COLO829 (cell line): ENCODE data around the gene PABPC1L.
A peak's percentile ranks its signal among the peaks of the same experiment; 100 is the strongest.

ENCODE experiments used
- DNase-seq: peaks from one replicate; pipeline ENCODE4 v3.0.0; 2012; ENCODE audit warnings: low spot score

The PABPC1L gene

DNA sequence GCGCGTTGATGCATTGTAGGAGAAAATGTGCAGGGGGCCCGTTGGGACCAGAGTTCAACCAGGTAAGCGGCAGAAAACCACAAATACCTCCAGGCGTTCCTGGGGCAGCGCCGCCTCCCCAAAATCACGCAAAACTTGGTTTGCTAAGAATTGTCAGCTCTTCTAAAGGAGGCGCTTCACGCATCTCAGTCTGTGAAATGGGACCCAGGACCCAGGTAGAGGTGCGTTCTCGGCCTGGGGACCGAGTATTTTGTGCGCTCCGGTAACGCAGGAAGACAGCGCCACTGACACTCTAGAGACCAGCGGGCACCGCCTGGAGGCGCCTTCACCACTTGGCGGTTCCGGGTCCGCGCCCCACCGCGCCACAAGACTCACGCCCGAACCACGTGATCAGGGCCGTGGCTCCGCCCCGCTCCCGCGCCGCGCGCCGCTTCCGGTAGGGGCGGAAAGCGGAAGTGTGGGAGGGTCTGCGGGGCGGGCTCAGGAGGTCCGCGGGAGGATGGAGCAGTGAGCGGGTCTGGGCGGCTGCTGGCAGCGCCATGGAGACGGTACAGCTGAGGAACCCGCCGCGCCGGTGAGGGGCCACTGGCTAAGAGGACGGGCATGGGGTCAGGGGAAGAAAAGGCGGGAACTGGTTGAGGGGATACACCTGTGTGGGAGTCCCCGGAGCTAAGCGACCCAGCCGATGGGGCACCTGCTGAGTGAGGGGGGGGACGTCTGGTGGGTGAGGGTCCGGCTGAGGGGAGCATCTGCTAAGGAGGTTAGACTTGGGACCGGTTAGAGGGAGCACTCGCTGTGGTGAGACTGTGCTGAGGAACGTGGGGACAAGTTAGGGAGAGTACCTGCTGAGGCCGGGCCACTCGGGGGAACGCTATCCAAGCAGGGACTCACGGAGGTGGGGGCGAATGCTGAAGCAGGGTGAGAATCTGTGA, 56.4 kb downstream of the PABPC1L start, which contains the start of gene STK4:
Gene STK4 (plus strand): TSS at position 483 of the 932 bp plus-strand sequence. CDS start 57 bp downstream, at position 540.
- peak; percentile 87 for DNase-seq

GRCh38 chr20:44967207-44967807, 57.4 kb downstream of the PABPC1L start:
- DNase-seq = no peak

DNA sequence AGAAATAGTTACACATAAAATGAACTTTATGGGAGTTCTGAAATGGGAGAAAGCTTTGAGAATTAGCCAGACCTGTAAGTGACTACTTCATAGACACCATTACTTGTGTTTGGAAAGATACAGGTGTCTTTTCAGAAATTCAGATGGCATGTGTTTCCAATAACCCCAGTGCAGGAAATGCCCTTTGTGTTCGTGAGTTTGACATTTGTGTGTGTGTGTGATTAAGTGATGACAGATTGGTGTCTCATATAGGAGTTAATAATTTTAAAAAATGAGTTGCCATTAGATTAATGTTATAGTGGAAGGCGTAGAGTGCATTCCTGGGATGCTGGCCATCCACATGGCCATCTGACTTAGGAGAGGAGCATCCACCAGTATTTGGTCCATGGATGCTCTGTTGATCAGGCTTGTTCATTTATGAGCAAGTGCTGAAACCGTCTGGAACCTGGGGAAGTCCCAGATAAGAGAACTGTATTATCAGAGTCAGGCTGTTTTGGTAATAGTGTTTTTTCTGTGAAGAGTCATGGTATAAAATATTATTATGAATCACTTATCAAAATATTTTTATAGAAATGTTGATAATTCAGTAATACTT, 59.5 kb downstream of the PABPC1L start:
- DNase-seq = no peak

DNA sequence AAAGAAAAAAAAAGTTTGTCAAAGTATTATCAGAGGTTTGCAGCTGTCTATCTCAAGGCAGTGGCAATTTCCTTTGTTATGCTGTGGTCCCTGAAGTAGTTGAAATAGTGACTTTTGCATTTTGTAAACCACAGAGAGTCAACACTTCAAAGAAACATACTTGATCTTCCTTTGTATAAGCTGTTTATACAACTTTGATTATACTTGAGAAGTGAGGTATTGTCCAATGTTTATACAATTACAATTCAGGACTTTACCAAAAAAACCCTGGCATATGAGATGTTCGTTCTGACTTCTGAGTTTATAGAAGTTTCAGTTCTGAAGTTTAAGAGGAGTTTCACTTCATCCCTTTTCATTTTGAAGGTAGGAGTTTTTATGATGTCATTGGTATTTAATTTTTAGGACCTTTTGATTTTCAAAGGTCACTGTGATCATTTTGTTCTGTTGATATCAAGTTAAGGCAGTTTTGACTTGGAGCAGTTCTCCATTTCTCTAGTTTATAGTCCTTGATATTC, 60.4 kb downstream of the PABPC1L start:
- no peak for DNase-seq

DNA sequence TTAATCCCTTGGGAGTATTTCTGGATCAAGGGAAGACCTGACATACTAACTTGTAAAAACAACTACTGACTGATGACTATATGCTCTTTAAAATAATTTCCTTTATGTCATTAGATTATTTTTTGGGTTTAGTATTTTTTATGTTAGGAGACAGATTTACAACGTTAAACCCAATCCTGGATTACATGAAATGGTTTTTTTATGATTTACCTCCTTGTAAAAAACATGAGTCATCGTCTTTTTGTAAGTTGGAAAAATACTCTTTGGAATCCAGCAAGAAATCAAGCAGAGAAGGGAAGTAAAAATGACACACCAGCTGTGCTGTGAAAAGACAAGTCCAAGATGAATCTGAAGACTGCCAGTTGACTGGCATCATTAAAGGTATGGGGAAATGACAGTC, 63.2 kb downstream of the PABPC1L start:
- no peak for DNase-seq

DNA sequence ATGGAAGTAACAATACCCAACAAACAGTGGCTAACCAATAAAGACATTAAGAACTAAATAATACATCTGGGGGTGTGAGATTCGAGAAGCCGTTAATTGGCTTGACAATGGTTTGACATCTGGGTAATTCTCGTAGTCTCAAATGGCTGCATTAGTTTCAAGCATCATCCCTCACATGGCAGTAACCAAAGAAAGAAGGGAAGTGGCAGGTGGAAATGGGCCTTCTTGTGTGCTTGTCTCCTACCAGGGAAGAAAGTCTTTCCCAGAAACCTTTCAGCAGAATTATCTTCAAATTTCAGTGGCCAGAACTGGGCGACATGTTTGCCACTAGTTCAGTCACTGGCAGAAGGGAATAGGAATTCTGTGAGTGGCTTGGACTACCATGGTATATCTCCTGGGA, 66.8 kb downstream of the PABPC1L start:
- no peak for DNase-seq

GRCh38 chr20:44979090-44979621, 69.3 kb downstream of the PABPC1L start:
- no peak for DNase-seq

DNA sequence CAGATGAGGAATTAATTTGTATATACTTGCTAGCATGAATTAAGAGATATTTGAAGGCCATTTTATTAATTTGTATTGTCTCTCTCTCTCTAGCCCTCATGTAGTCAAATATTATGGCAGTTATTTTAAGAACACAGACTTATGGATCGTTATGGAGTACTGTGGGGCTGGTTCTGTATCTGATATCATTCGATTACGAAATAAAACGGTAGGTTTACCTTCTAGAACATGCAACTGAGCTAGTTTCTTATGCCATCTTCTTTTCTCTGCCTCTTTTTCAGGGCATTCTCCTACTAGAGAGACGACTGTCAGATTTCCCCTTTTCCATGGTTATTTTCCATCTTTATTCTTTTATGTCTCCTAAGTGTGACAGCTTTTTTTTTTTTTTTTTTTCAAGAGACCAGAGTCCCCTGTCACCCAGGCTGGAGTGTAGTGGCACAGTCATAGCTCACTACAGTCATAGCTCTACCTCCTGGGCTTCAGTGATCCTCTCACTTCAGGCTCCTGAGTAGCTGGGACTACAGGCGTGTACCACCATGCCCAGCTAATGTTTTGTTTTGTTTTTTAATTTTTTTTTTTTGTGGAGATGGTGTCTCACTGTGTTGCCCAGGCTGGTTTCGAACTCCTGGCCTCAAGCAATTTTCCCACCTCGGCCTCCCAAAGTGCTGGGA, 72.0 kb downstream of the PABPC1L start:
- DNase-seq = no peak

- DNase-seq = no peak
These were observed 73.3 kb downstream of the PABPC1L start for GRCh38 chr20:44983093-44983674.

GRCh38 chr20:44988631-44989171, 78.8 kb downstream of the PABPC1L start:
- no peak for DNase-seq
